CD4-positive, alpha-beta T cell treated with Interleukin-15 for 4 hours (primary cell): ENCODE data around the gene TGM6.
A peak's percentile ranks its signal among the peaks of the same experiment; 100 is the strongest.

Experiments used
- DNase-seq: peaks from one replicate; pipeline ENCODE4 v3.0.0-alpha.2; 2020; ENCODE audit warnings: low spot score

TGM6 gene

DNA sequence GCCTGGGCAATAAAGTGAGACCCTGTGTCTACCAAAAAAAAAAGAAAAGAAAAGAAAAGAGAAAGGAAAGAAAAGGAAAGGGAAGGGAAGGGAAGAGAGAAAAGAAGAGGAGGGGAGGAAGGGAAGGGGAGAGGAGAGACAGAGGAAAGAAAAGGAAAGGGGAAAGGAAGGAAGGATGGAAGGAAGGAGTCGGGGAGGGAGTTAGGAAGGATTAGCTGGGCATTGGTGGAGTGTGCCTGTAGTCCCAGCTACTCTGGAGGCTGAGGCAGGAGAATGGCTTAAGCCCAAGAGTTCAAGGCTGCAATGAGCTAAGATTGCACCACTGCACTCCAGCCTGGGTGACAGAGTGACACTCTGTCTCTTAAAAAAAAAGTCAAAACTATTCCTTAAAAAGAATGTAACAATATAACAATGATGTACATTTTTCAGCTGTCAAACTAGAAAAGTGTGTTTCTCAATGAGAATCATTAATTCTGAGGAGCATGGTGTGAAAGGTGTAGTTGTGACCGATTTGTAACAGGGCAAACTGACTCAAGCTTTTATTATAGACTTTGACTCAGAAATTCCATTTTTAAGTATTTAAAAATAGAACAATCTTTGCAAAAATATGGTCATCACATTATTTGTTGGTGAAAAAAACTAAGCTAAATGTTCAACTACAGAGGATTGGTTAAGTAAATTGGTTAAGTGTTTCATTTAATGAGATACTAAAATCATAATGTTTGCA lies 75.2 kb downstream of the TGM6 start:
- no peak for DNase-seq

DNA sequence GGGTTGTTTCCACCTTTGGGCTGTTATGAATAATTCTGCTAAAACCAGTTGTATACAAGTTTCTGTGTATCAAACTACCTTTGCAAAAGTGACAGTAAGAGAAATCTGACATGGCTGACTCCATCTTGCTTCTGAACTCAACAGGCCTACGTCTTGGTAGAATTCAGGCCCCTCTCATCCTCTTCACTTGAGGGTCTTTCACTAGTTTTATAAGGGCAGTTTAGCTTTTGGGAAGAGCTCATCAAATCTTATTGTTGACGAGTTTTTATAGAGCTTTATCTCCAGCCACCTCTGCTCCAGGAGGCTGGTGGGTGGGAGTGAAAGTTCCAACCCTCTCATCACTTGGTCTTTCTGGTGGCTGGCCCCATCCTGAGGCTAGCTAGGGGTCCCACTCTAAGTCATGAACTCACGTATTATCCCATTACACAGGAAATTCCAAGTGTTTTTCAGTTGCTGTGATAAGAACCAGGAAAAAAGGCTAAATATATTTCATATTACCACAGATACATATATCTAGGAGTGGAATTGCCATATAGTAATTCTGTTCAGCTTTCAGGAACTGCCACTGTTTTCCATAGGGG lies 78.3 kb downstream of the TGM6 start:
- DNase-seq = no peak

DNA sequence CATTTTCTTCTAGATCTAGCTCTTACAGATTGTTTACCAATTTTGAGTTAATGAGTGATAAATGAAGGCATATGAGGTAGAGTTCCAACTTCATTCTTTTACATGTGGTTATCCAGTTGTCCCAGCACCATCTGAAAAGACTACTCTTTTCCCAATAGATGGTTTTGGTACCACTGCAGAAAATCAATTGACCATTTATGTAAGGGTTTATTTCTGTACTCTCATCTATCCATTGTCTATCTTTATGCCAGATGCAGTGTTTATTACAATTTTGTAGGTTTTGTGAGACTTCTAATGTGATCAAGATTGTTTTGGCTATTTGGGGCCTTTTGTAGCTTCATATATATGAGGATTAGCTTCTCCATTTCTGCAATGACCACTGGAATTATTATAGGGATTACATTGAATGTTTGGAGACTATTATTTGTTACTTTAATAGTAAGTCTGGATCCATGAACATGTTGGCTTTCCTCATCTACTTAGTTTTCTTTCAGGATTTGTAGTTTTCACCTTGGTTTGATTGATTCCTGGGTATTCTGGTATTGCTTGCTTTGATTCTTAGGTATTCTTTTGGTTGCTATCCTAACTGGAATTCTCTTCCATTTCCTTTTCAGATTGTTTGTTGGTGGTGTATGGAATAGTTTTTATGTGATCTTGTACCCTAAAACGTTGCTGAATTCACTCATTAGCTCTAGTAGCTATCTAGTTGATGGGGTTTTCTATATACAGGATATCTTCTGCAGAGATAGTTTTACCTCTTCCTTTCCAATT lies 79.5 kb downstream of the TGM6 start:
- no peak for DNase-seq

GRCh38 chr20:2460752-2461424 lies 80.2 kb downstream of the TGM6 start:
- DNase-seq = no peak

DNA sequence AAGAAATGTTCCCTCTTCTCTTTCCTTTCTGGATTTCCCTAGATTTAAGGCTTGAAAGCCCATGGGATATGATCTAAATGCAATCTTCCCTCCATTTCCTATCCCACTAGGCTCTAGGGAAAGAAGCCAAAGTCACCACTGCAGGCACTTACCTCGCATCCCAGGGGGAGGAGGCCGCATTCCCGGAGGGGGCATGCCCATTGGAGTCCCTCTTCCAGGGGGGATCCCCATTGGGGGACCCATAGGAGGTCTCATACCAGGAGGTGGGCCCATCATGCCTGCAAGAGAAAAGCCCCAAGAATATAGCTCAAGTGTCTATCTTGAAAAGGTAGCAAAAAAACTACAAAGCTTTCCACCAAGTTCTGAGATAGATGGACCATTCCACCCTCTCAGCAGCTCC lies 81.8 kb downstream of the TGM6 start:
- DNase-seq = no peak

DNA sequence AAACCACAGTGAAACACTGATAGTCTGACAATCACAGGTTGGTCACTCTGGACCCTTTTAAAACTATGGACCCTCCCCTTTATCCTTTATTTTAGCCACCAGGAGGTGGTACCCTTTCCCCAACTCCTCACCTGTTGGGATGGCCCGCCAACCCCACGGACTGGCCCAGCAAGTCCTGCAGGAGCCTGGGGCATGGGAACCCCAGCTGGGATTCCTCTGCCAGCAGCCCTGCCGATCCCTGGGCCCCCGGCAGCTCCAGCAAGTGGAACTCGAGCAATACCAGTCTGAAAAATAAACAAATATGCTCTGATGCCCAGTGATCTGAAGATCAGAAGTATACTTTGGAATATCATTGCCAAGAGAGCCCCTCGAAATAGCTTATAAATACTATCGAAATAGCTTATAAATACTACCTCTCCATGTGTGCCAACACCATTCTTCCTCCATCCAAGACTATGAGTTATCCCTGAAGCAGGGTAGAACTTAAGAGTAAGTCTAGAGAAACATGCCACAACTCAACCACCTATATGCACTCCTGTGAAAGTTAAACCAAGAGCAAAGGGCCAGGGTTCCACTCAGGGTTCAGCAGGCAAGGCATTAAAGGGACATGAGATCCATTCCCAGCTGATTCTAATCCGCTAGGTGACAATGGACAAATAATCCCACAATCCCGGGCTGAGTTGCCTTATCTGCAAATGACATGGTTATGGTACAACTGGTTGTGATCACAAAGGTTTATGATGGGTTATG lies 83.1 kb downstream of the TGM6 start:
- no peak for DNase-seq

- DNase-seq = no peak
Measured at GRCh38 chr20:2465100-2465499, 84.4 kb downstream of the TGM6 start.

- no peak for DNase-seq
Measured at GRCh38 chr20:2467412-2467811, 86.7 kb downstream of the TGM6 start.

GRCh38 chr20:2468581-2469407 lies 88.1 kb downstream of the TGM6 start:
- no peak for DNase-seq

GRCh38 chr20:2469991-2470422 lies 89.3 kb downstream of the TGM6 start:
- DNase-seq = peak; percentile 56

DNA sequence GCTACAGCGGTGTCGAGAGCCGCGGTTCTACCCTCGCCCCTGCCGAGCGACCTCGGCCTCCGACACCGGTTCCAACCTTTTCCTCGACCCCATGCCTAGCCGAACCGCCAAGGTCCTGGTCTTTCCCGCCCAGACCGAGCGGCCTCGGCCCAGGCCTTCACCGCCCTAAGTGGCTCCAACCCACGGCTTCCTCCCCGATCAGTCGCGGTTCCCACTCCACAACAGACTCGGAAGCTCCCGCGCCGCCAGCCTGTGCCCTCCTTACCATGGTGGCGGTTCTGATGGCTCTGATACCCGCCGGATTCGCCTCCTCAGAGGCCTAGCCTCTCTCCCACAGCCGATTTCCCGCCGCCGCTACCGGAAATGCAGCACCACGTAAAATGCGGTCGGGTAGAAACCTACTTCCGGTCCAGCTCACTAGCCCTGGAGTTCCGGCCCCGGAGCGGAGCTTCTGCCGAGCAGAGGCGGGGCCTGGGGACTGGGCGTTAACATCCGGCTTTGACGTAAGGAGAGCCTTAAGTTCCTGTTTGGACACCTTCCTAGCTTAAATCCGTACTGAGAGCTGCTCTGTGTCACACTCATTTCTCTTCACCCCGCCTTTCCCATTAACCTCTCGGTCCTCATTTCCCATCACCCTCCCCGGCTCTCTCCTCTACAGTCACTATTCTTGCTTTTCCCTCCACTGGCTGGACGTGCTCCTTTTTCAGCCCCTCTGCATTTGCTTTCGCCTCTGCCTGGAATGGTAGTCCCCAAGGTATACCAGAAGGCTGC lies 89.9 kb downstream of the TGM6 start, which contains the start of gene SNRPB:
Gene SNRPB (minus strand): TSS at position 367 of the 771 bp plus-strand sequence. CDS start 99 bp downstream, at position 268.
- peak; percentile 96 for DNase-seq

- no peak for DNase-seq
Measured at GRCh38 chr20:2473516-2473915, 92.8 kb downstream of the TGM6 start.

- no peak for DNase-seq
Measured at GRCh38 chr20:2475850-2476741, 95.4 kb downstream of the TGM6 start.

DNA sequence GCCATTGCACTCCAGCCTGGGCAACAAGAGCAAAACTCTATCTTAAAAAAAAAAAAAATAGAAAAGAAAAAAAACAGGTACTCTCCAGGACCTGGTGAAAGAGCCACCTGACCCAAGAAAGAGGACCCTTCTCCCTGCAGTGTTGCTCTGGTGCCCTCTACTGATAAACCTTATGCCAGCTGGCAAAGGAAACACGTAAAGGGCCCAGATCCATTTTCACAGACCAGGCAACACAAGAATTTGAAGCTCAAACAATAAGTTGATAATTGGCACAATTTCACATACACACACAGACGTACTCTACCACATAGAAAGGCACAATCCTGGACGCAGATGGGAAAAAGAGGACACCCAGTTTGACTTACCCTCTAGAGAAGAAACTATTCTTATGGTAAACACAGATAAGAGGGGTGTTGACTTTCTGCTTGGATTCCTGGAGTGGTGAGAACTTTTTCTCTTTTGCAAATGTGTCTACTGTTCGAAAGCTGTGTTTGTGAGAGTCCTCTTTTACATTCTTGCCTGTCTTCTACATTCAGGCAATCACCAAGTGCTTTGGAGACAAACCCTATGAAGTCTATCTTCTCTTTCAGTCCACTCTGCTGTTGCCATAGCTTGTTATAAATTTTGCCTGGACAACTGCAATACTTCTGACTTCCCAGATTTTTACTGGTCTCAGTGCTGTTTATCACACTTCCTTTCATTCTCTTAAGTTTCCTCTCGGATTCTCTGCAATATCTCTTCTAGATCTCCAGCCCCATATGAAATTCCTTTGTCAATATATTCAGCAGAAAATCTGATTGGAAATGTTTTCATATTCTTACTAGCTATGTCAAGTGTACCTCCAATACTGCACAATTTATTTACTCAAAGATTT lies 96.3 kb downstream of the TGM6 start:
- DNase-seq = no peak

DNA sequence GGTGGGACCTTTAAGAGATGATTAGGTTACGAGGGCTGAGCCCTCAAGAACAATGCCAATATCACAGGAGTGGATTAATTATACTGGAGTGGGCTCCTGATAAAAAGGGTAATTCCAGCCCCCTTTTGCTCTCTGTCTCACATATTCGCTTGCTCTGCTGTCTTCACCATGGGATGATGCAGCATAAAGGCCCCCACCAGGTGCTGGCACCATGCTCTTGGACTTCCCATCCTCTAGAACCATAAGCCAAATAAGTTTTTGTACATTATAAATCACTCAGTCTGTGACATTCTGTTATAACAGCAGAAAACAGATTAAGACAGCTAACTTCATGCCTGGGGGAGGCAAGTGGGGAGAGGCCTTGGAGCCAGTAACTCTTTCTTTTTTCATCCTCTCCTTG lies 99.7 kb downstream of the TGM6 start:
- DNase-seq = no peak
